Osteoblast (primary cell): ENCODE measurements around the gene FAU. TPM values are rescaled to one million over a fixed set of nuclear protein-coding genes. Genes with fewer than 3 reads are reported as not detected.
A peak's percentile ranks its signal among the peaks of the same experiment; 100 is the strongest.

Experiments used
- DNase-seq: peaks from one replicate; pipeline ENCODE4 v3.0.0; 2011; ENCODE audit warnings: low spot score, mixed read lengths; ENCODE audit not compliant: insufficient read length; ENCODE audit errors: missing footprints
- H2AFZ ChIP-seq: 2 replicates; pipeline ENCODE4 v1.6.0; 2011; ENCODE audit warnings: mild to moderate bottlenecking, low read length
- H3K27ac ChIP-seq: 2 replicates; pipeline ENCODE4 v1.5.1; 2011; ENCODE audit warnings: mild to moderate bottlenecking, low read depth, low read length, moderate library complexity
- H3K27me3 ChIP-seq: 2 replicates; pipeline ENCODE4 v1.6.0; 2012; ENCODE audit warnings: mild to moderate bottlenecking, control low read depth, inconsistent platforms, low read length, moderate library complexity; ENCODE audit not compliant: insufficient read depth
- H3K36me3 ChIP-seq: 2 replicates; pipeline ENCODE4 v1.5.1; 2011; ENCODE audit warnings: mild to moderate bottlenecking, low read length, control low read depth, moderate library complexity; ENCODE audit not compliant: insufficient read depth
- H3K4me1 ChIP-seq: 2 replicates; pipeline ENCODE4 v1.5.1; 2011; ENCODE audit warnings: mild to moderate bottlenecking, low read length, control low read depth, moderate library complexity; ENCODE audit not compliant: insufficient read depth
- H3K4me2 ChIP-seq: 2 replicates; pipeline ENCODE4 v1.6.0; 2011; ENCODE audit warnings: mild to moderate bottlenecking, low read length; ENCODE audit not compliant: insufficient read depth
- H3K4me3 ChIP-seq: fragments of 200-600 bp; sonication (generic); 3 replicates; pipeline ENCODE4 v1.5.1; 2012; ENCODE audit warnings: mild to moderate bottlenecking, low read length, inconsistent platforms; ENCODE audit not compliant: insufficient read depth
- H3K79me2 ChIP-seq: 2 replicates; pipeline ENCODE4 v1.6.0; 2012; ENCODE audit warnings: mild to moderate bottlenecking, low read length, control low read depth, inconsistent platforms; ENCODE audit not compliant: insufficient read depth
- H3K9me3 ChIP-seq: 2 replicates; pipeline ENCODE4 v1.5.1; 2011; ENCODE audit warnings: low read depth, low read length, control low read depth
- H4K20me1 ChIP-seq: 2 replicates; pipeline ENCODE4 v1.6.0; 2012; ENCODE audit warnings: mild to moderate bottlenecking, low read length, control low read depth; ENCODE audit not compliant: insufficient read depth
- total RNA-seq: library from RNA; depleted of rRNA; stranded (reverse); fragments of >200 nt; gene quantifications from 2 replicates; pipeline ENCODE4 v1.2.3, GENCODE V29; 2012
- TF ChIP-seq, protein P1 (sequence below): IDR thresholded peaks from 2 replicates; pipeline ENCODE4 v1.5.1; 2011; ENCODE audit warnings: mild to moderate bottlenecking, low read depth, low read length, moderate library complexity; ENCODE audit errors: extremely low read depth

The FAU gene
- total RNA-seq, 1 donor, result 118 TPM

DNA sequence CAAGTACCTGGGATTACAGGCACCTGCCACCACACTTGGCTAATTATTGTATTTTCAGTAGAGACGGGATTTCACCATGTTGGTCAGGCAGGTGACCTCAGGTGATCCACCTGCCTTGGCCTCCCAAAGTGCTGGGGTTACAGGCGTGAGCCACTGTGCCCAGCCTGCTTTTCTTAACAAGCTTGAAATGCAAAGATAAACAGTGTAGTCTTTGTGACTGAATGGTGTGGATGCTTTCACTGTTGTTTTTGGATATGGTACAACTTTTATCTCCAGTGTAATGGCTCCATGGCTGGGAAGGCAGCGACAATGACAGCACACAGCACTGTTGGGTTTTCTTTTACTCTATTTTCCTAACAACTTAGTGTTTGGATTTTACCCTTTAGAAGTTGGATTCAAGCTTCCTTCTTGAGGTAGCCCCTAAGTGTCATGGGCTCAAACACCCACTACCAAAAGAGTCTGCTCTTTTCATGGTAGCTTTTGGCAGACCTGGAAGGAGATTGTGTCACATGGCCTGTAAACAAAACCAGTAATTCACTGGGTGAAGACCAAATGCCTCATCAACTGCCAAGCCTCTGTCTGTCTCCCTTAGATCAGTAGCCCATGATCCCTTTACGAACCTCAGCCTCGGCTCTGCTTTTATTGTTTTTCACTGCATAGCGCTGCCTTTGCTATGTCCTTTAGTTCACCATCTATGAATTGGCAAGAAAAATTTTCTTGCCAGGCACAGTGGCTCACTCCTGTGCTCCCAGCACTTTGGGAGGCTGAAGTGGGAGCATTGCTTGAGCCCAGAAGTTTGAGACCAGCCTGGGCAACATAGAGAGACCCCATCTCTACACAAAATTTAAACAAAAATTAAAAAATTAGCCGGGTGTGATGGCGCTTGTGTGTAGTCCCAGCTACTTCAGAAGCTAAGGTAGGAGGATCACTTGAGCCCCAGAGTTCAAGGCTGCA is 19.5 kb downstream of the FAU start:
- peak; percentile 82 for DNase-seq
- H2AFZ ChIP-seq, result no peak overlapping the region
- peak overlapping the region; percentile 15 for H3K4me2 ChIP-seq

DNA sequence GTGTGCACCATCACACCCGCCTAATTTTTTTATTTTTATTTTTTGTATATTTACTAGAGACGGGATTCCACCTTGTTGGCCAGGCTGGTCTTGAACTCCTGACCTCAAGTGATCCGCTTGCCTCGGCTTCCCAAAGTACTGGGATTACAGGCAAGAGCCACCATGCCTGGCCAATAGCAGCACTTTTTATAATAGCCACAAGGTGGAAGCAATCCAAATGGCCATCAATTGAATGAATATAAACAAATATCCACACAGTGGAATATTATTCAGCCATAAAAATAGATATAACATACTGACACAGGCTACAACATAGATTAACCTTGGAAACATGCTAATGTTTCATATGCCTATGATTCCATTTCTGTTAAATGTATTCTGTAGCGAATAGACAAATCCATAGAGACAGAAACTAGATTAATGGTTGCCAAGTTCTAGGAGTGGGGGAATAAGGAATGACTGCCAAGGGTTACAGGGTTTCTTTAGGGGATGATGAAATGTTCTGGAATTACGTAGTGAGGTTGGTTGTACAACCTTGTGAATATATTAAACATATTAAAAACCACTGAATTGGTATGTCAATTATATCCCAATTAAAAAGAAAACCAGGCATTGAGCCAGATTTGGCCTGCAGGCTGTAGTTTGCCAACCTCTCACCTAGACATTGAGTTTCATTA is 21.1 kb downstream of the FAU start:
- Histone ChIP-seq H2AFZ (no peak overlapping the region), H3K4me1 (peaks cover 14% of the 10 kb centered on the region), H3K4me3 (no peak overlapping the region), H4K20me1 (peaks cover 5% of the 10 kb centered on the region), H3K4me2 (no peak overlapping the region), H3K27me3 (no peaks in the 10 kb centered on the region), H3K36me3 (no peaks in the 10 kb centered on the region), H3K79me2 (peaks cover 39% of the 10 kb centered on the region), H3K27ac (no peak overlapping the region), H3K9me3 (no peaks in the 10 kb centered on the region)
- no peak for DNase-seq
- TF ChIP-seq, protein P1, sequence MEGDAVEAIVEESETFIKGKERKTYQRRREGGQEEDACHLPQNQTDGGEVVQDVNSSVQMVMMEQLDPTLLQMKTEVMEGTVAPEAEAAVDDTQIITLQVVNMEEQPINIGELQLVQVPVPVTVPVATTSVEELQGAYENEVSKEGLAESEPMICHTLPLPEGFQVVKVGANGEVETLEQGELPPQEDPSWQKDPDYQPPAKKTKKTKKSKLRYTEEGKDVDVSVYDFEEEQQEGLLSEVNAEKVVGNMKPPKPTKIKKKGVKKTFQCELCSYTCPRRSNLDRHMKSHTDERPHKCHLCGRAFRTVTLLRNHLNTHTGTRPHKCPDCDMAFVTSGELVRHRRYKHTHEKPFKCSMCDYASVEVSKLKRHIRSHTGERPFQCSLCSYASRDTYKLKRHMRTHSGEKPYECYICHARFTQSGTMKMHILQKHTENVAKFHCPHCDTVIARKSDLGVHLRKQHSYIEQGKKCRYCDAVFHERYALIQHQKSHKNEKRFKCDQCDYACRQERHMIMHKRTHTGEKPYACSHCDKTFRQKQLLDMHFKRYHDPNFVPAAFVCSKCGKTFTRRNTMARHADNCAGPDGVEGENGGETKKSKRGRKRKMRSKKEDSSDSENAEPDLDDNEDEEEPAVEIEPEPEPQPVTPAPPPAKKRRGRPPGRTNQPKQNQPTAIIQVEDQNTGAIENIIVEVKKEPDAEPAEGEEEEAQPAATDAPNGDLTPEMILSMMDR, result peak; percentile 5

More for the DNA sequence above, 19.5 kb downstream of the FAU start:
- H3K27me3 ChIP-seq, result no peaks in the 10 kb centered on the region
- no peak overlapping the region for H3K27ac ChIP-seq
- TF ChIP-seq, protein P1, result no peak
- H3K36me3 ChIP-seq, result peaks cover 3% of the 10 kb centered on the region
- peaks cover 33% of the 10 kb centered on the region for H3K79me2 ChIP-seq
- H3K4me3 ChIP-seq, result no peak overlapping the region
- H4K20me1 ChIP-seq, result peaks cover 3% of the 10 kb centered on the region
- peaks cover 9% of the 10 kb centered on the region for H3K4me1 ChIP-seq
- H3K9me3 ChIP-seq, result no peaks in the 10 kb centered on the region

DNA sequence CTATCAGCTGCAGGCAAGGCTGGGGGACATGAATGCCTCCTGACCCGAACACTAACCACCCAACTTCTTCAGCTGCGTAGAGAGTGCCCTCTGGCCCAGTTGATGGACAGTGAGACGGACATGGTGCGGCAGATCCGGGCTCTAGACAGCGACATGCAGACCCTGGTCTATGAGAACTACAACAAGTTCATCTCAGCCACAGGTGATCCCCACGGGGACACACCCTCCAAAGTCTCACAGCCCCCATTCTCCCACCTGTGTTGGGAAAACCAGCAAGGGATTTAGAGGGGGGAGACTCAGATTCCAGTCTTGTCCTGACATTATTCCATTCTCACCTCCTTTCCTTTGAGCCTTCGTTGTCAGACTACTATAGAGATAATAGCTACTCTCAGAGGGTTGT is 25.0 kb downstream of the FAU start:
- peak overlapping the region; percentile 78 for H3K4me2 ChIP-seq

More for the DNA sequence above, 25.0 kb downstream of the FAU start:
- Histone ChIP-seq H3K27me3 (no peaks in the 10 kb centered on the region), H3K27ac (no peak overlapping the region), H3K36me3 (no peaks in the 10 kb centered on the region), H4K20me1 (peaks cover 5% of the 10 kb centered on the region), H3K9me3 (no peaks in the 10 kb centered on the region), H3K4me1 (peaks cover 8% of the 10 kb centered on the region), H3K79me2 (peaks cover 22% of the 10 kb centered on the region), H2AFZ (no peak overlapping the region), H3K4me3 (peak overlapping the region; percentile 78)
- TF ChIP-seq, protein P1, result no peak
- DNase-seq, result peak; percentile 58
